HEK293T (cell line): ENCODE results near the gene TMEM245.

Experiments used
- CTCF ChIA-PET: fragments of 350-600 bp; formaldehyde crosslinking; extraction: SDS; loops from one replicate; lab custom pipeline; 2021; ENCODE audit warnings: antibody characterized with exemption, inconsistent platforms; lab: Yijun Ruan, JAX
- POLR2A ChIA-PET: fragments of 350-600 bp; formaldehyde crosslinking; extraction: SDS; loops from one replicate; lab custom pipeline; 2020; ENCODE audit warnings: antibody characterized with exemption, inconsistent platforms; lab: Yijun Ruan, JAX
- DNase-seq: peaks from one replicate; pipeline ENCODE4 v3.0.0; 2012; ENCODE audit warnings: mixed read lengths; ENCODE audit errors: extremely low spot score
- ARNT ChIP-seq: fragments of 450-650 bp; IDR thresholded peaks from 2 replicates; pipeline ENCODE4 v1.6.1; 2017; ENCODE audit warnings: mild to moderate bottlenecking
- BHLHE40 ChIP-seq: fragments of 450-650 bp; IDR thresholded peaks from 2 replicates; pipeline ENCODE4 v1.6.1; 2016; ENCODE audit warnings: mild to moderate bottlenecking, moderate library complexity, borderline replicate concordance
- CTBP1 ChIP-seq: fragments of 450-650 bp; IDR thresholded peaks from 2 replicates; pipeline ENCODE4 v1.6.1; 2016; ENCODE audit warnings: borderline replicate concordance
- ELF4 ChIP-seq: fragments of 450-650 bp; IDR thresholded peaks from 2 replicates; pipeline ENCODE4 v1.6.1; 2017; ENCODE audit warnings: antibody characterized with exemption
- FOXA1 ChIP-seq: fragments of 450-650 bp; IDR thresholded peaks from 2 replicates; pipeline ENCODE4 v1.6.1; 2016; ENCODE audit warnings: mild to moderate bottlenecking
- FOXK2 ChIP-seq: fragments of 450-650 bp; IDR thresholded peaks from 2 replicates; pipeline ENCODE4 v1.6.1; 2016; ENCODE audit warnings: mild to moderate bottlenecking
- FOXM1 ChIP-seq: fragments of 450-650 bp; IDR thresholded peaks from 2 replicates; pipeline ENCODE4 v1.6.1; 2017; ENCODE audit warnings: mild to moderate bottlenecking, borderline replicate concordance
- HDGF ChIP-seq: fragments of 450-650 bp; IDR thresholded peaks from 2 replicates; pipeline ENCODE4 v1.6.1; 2017; ENCODE audit warnings: antibody characterized with exemption, borderline replicate concordance
- L3MBTL2 ChIP-seq: fragments of 450-650 bp; conservative IDR thresholded peaks from 2 replicates; pipeline ENCODE4 v1.6.1; 2016; ENCODE audit warnings: mild to moderate bottlenecking
- LEF1 ChIP-seq: fragments of 450-650 bp; IDR thresholded peaks from 2 replicates; pipeline ENCODE4 v1.6.1; 2017; ENCODE audit warnings: mild to moderate bottlenecking, borderline replicate concordance
- NFRKB ChIP-seq: fragments of 450-650 bp; IDR thresholded peaks from 2 replicates; pipeline ENCODE4 v1.6.1; 2016; ENCODE audit warnings: mild to moderate bottlenecking, moderate library complexity
- SP1 ChIP-seq: fragments of 450-650 bp; IDR thresholded peaks from 2 replicates; pipeline ENCODE4 v1.6.1; 2017
- SUZ12 ChIP-seq: fragments of 450-650 bp; IDR thresholded peaks from 2 replicates; pipeline ENCODE4 v1.6.1; 2016; ENCODE audit warnings: mild to moderate bottlenecking
- TARDBP ChIP-seq: fragments of 450-650 bp; IDR thresholded peaks from 2 replicates; pipeline ENCODE4 v1.6.1; 2016
- ZNF384 ChIP-seq: fragments of 450-650 bp; IDR thresholded peaks from 2 replicates; pipeline ENCODE4 v1.6.1; 2016
- TF ChIP-seq, protein P1 (sequence below): fragments of 450-650 bp; IDR thresholded peaks from 2 replicates; pipeline ENCODE4 v1.6.1; 2016

Gene TMEM245

DNA sequence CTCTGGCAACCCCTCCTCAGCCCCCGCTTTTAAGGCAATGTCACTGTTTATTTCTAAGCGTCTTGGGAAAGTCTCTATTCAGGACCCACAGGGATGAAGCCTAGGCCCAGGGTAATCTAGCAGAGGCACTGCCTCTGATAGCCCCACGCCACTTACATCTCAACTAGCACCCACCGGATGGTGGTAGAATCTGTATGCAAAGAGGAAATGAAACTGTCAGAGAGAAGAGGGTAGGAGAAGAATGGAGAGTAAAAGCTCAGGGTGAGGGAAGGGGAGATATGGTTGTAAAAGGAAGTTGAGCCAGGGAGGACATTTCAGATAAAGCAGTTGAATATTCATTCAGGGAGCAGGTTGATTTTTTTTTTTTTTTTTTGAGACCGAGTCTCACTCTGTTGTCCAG, 44.3 kb upstream of the TMEM245 start:
- ChIA-PET POLR2A (no interaction called here), CTCF (no interaction called here)
- no peak for DNase-seq
- TF ChIP-seq LEF1 (no peak), ARNT (no peak), SP1 (no peak), FOXK2 (no peak), SUZ12 (no peak), FOXM1 (no peak), NFRKB (no peak)

DNA sequence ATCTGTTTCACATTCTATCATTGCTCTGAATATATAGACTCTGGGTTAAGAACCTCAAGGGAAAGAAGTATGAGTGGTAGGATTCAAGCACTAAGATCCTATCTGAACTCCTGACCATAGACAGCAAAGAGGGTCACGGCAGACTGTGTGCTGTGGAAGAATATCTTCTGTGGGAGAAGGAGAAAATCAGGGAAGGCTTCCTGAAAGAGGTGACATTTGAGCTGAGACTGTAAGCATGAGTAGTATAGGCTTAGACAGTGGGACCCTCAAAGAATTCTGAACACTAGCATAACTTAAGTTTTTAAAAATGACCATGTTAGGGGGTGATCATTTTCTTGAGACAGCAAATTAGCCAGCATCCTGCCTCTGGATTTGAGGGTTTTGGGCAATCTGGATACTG, 43.4 kb upstream of the TMEM245 start:
- ChIA-PET CTCF (no interaction called here), POLR2A (no interaction called here)
- TF ChIP-seq SP1: no peak
- no peak for TF ChIP-seq FOXA1
- TF ChIP-seq BHLHE40: no peak
- no peak for TF ChIP-seq LEF1
- no peak for TF ChIP-seq FOXK2
- TF ChIP-seq L3MBTL2: no peak
- TF ChIP-seq NFRKB: no peak
- no peak for TF ChIP-seq ZNF384
- TF ChIP-seq HDGF: no peak
- TF ChIP-seq, protein P1, sequence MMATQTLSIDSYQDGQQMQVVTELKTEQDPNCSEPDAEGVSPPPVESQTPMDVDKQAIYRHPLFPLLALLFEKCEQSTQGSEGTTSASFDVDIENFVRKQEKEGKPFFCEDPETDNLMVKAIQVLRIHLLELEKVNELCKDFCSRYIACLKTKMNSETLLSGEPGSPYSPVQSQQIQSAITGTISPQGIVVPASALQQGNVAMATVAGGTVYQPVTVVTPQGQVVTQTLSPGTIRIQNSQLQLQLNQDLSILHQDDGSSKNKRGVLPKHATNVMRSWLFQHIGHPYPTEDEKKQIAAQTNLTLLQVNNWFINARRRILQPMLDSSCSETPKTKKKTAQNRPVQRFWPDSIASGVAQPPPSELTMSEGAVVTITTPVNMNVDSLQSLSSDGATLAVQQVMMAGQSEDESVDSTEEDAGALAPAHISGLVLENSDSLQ: no peak
- TF ChIP-seq FOXM1: no peak
- TF ChIP-seq SUZ12: no peak
- TF ChIP-seq ELF4: no peak
- no peak for DNase-seq

DNA sequence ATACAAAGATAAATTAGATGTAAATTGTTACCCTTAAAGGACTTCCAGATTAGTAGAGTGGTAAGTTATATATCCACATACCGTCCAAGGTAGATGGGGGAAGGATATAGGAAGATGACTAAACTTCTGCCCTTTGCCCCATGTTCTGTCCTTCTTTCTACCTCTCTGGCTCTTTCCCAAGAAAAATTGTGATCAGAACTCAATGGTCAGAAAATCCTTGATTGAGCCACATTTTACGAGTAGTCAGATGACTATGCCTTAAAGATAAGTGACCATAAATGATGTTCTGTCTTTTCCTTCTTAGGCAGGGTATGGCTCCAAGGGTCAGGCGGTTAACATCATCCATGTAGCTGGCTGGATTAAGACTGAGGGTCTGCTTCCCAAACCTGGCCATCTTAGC, 42.9 kb upstream of the TMEM245 start:
- CTCF ChIA-PET: no interaction called here
- no peak for DNase-seq

DNA sequence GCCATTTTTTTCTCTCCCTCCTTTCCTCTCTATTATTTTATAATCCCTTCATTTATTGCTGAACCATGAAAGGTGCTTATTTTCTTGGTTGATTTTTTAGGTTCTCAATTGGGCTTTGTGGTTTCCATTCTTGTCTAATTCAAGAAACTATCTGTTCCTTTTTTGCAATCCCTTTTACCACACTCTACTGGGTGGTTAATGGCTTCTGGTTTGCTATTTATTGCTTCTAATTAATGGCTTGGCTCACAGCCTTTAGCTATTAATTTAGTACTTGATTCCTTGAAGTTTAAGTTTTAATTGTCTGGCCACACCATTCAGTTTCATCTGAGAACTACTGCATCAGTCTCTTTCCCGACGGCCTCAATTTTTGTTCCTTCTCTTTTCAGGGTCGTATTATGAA, 41.7 kb upstream of the TMEM245 start:
- POLR2A ChIA-PET: no interaction called here
- CTCF ChIA-PET: no interaction called here
- TF ChIP-seq FOXA1 (no peak), SP1 (no peak), CTBP1 (no peak), NFRKB (no peak), ZNF384 (no peak), L3MBTL2 (no peak), ELF4 (no peak)
- no peak for DNase-seq

More for the DNA sequence above, 42.9 kb upstream of the TMEM245 start:
- no peak for TF ChIP-seq FOXA1
- TF ChIP-seq SUZ12: no peak
- no peak for TF ChIP-seq CTBP1
- TF ChIP-seq NFRKB: no peak
- no peak for TF ChIP-seq SP1
- no peak for TF ChIP-seq LEF1
- TF ChIP-seq TARDBP: no peak
- no peak for TF ChIP-seq ARNT
- TF ChIP-seq L3MBTL2: no peak
- TF ChIP-seq ELF4: no peak
- no peak for TF ChIP-seq HDGF
- TF ChIP-seq FOXK2: no peak
- no peak for TF ChIP-seq ZNF384
- no peak for TF ChIP-seq FOXM1
- TF ChIP-seq, protein P1: no peak
- POLR2A ChIA-PET: no interaction called here

DNA sequence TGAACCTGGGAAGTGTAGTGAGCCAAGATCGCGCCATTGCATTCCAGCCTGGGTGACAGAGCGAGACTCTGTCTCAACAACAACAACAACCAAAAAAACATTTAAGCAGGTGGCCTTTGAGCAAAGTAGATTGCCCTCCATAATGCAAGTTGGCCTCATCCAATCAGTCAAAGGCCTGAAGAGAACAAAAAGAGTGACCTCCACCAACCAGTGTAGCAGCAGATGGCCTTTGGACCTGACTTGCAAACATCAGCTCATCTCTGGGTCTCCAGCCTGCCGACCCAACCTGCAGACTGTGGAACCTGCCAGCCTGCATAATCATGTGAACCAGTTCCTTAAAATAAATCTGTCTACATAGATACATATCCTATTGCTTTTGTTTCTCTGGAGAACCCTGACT, 39.8 kb upstream of the TMEM245 start:
- POLR2A ChIA-PET: no interaction called here
- DNase-seq: no peak
- CTCF ChIA-PET: no interaction called here
- TF ChIP-seq LEF1: no peak
- no peak for TF ChIP-seq BHLHE40
- no peak for TF ChIP-seq FOXK2
- TF ChIP-seq L3MBTL2: no peak
- no peak for TF ChIP-seq HDGF
- TF ChIP-seq ELF4: no peak
- no peak for TF ChIP-seq NFRKB
- TF ChIP-seq FOXM1: no peak
- no peak for TF ChIP-seq ARNT
- TF ChIP-seq CTBP1: no peak

DNA sequence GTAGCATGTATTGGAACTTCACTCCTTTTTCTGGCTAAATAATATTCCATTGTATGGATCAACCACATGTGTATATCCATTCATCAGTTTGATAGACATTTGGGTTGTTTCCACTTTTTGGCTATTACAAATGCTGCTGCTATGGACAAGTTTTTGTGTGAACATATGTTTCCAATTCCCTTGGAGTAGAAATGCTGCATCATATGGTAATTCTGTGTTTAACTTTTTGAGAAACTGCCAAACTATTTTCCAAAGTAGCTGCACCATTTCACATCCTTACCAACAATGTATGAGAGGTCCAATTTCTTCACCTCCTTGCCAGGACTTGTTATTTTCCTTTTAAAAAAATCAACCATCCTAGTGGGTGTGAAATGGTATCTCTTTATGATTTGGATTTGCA, 38.9 kb upstream of the TMEM245 start:
- CTCF ChIA-PET: no interaction called here
- POLR2A ChIA-PET: no interaction called here

DNA sequence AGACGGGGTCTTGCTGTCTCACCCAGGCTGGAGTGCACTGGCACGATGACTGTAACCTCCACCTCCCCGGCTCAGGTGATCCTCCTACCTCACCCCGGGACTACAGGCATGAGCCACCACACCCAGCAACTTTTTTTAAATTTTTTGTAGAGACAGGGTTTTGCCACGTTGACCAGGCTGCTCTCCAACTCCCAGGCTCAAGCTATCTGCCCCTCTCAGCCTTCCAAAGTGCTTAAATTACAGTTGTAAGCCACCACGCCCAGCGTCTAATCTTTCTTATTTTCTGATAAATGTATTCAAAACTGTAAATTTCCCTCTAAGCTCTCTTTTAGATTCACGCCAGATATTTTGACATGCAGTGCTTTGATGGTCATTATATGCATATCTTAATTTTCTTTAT, 37.0 kb upstream of the TMEM245 start:
- no peak for DNase-seq
- TF ChIP-seq, protein P1: no peak
- no peak for TF ChIP-seq LEF1
- no peak for TF ChIP-seq CTBP1
- TF ChIP-seq NFRKB: no peak
- TF ChIP-seq L3MBTL2: no peak
- TF ChIP-seq HDGF: no peak
- TF ChIP-seq ELF4: no peak
- TF ChIP-seq SUZ12: no peak
- TF ChIP-seq FOXM1: no peak
- no peak for TF ChIP-seq ZNF384
- no peak for TF ChIP-seq SP1
- no peak for TF ChIP-seq FOXK2
- no peak for TF ChIP-seq BHLHE40
- no peak for TF ChIP-seq ARNT
- TF ChIP-seq FOXA1: no peak
- ChIA-PET CTCF (interaction anchor here (0.8 kb wide), 1 partner anchor 91 kb away, joined by 3 read pairs; no protein-coding TSS in a partner anchor), POLR2A (no interaction called here)

More for the DNA sequence above, 38.9 kb upstream of the TMEM245 start:
- TF ChIP-seq HDGF (no peak), LEF1 (no peak), ZNF384 (no peak), ARNT (no peak), FOXM1 (no peak)
- TF ChIP-seq, protein P1: no peak
- DNase-seq: no peak
